Non-pigmented ciliary epithelial cell (primary cell): Measurements from ENCODE around the gene MET.
"Not testable (repeated sequence)": the region's sequence is repeated elsewhere in the genome, so short reads cannot be mapped to it uniquely, and the experiment has no call there.

Source experiments
- DNase-seq: peaks from one replicate; pipeline ENCODE4 v3.0.0-alpha.2; 2010; ENCODE audit warnings: low read depth

MET gene

DNA sequence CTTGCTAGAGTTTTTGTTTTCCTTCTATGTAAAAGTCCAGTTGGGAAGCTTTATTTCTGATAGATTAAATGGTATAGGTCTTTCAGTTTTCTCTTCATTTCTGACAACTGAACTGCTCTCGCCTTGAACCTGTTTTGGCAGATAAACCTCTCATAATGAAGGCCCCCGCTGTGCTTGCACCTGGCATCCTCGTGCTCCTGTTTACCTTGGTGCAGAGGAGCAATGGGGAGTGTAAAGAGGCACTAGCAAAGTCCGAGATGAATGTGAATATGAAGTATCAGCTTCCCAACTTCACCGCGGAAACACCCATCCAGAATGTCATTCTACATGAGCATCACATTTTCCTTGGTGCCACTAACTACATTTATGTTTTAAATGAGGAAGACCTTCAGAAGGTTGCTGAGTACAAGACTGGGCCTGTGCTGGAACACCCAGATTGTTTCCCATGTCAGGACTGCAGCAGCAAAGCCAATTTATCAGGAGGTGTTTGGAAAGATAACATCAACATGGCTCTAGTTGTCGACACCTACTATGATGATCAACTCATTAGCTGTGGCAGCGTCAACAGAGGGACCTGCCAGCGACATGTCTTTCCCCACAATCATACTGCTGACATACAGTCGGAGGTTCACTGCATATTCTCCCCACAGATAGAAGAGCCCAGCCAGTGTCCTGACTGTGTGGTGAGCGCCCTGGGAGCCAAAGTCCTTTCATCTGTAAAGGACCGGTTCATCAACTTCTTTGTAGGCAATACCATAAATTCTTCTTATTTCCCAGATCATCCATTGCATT lies 27.1 kb downstream of the MET start:
- DNase-seq: no peak

DNA sequence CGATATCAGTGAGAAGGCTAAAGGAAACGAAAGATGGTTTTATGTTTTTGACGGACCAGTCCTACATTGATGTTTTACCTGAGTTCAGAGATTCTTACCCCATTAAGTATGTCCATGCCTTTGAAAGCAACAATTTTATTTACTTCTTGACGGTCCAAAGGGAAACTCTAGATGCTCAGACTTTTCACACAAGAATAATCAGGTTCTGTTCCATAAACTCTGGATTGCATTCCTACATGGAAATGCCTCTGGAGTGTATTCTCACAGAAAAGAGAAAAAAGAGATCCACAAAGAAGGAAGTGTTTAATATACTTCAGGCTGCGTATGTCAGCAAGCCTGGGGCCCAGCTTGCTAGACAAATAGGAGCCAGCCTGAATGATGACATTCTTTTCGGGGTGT lies 27.7 kb downstream of the MET start:
- DNase-seq: no peak

DNA sequence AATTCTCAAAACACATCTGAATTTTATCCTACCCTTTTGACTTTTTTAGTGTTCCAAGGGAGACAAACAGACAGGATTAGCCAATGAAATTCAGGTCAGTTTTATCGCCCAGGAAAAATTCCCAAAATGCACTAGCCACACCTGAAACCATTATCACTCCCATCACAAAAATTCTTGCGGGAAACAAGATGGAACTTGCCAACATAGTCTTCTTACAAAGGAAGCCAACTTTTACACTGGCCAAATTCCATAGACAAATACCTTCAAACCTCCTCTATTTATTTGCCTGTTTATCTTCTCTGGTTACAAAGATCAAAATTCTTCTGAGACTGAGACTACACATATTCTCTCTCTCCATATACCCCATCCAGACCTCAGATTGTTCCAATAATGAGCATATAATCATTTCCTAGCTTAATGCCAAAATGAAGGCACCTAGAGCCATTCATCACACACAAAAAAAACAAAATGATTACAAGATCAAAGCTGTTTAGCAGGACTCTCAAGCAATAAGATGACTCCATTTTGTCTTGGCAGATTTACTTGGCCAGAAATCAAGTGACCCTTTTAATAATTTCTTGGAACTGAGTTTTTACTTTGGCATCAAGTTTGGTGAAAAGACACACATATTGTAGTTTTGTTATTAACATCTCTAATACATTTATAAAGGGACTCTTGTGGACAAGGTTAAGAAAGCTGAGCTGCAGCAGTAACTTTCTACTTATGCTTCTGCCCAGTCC lies 30.2 kb downstream of the MET start:
- no peak for DNase-seq

DNA sequence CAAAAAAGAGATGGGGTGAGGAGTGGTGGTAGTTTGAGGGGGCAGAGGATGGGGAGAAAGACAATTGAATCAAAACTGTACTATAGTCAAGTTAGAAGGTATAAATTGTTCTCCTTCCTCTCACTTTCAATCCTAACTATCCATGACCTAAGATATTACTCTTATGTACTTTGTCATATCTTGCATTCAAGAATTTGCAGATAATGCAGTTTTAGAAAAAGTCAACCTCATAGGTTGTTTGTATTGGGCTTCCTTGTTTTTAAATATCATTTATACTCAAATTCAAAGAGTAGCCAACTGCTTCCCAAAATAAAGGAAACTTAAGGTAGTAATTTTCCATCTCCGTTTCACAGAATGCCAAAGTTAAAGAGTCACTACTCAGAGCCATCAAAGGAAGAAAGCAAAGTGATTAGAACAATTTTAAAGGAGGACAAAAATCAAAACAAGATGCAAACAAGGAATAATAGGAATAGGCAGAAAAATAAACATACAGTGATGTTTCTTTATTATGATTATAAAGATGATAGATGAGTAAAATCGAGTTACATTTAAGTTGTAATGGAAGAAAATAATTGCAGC lies 32.7 kb downstream of the MET start:
- no peak for DNase-seq

DNA sequence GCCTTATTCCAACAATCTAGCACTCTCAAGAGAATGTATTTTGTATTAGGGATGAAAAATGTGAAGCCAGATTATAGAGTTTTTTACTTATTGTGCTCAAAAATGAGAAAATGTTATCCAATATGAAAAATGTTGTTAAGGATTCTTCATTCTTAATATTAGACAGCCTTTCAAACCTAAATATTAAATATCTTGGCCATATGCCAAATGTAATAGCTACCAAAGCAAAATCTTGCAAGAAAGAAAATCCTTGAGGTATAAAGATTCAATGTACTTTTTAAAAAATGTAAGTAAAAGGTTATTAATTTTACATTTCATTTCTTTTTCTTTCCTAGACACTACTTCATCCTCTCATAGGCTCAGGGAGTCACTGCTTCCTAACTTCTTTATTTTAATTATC lies 33.4 kb downstream of the MET start:
- no peak for DNase-seq

DNA sequence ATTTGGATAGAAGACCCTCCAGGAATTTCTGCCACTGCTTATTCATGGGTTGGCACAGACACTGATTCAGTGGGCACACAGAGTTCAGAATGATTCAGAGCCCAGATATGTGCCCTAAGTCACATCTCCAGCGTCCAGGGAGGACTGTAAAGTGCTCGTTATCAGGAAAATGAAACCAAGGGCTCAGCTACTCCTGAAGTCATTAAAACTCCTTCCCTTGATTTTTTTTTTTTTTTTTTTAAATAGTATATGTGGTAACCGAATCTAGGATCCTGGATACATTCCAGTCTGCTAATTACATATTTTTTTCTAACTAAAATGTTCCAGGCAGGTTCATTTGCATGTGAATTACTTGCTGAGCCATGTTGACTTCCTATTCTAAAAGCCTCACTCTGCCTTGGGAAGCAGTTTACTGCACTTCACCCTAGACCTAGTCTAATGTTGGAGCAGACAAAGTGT lies 34.7 kb downstream of the MET start:
- DNase-seq: no peak

DNA sequence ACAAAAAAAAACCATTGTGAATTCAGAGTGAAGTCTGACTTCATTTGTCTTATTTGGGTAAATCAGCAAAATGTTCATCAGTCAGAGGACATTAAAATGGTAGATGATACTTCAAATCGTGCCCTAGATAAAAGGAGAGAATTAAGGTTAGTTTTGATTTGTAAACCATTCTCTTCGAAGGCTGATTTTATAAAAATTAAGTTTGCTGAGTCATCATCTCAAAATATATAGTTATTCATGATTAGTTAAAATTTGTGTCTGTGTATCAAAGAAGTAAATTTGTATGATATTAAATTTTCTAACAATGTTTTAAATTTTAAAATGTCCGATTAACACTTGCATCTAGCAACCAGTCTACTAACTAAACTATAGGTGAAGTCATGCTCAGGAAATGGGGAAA lies 35.3 kb downstream of the MET start:
- DNase-seq: no peak

DNA sequence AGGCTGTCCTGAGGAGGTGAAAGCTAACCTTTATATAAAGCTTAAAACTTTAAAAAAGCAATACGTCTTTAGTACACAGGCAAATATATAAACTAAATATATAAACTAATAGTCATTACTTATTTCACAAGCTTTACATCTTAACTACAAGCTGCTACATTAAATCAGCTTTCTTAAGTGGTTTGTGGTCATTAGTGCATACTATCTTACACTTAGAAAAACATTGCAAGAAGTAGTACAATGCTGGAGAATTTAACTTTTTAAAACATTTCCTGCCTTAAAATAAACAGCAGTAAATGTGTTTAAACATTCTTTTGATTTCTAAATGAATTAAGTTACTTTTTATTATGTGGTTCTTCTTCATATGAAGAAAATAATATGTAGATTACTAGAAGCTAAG lies 36.3 kb downstream of the MET start:
- no peak for DNase-seq

DNA sequence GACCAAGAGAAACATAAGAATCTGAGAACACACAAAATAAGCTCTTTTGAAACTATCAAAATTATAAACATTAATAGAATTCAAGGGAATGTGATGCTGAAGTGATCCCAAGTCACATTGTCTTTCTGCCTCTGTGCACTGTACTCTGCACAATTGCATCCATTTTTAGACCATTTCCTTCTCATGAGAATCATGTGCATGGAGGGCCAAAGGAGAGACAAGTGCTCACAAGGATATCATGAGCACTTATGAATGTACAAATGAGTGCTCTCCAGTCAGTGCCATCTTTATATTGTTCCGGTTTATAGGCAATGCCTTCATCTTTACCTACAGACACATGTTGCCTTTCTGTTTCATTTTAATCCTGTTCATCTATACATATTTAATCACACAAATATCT lies 36.9 kb downstream of the MET start:
- DNase-seq: no peak

DNA sequence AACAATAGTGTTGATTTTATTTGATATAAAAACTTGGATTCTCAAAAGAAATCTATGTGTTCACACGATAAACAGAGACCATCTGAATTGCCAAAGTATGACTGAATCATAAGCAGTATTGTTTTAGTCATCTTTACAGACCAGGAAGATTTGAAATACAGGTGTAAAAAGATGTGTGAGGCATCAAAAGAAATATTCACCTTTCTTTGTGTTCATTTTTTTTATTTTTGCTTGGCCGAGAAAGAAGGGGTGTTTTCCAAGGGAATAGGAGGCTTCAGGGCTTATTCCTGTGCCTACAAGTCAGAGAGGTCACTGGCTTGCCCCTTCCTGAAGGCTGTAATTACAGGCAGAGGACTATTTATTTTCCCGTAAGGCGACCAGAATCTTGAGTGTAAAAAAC lies 37.3 kb downstream of the MET start:
- DNase-seq: no peak

DNA sequence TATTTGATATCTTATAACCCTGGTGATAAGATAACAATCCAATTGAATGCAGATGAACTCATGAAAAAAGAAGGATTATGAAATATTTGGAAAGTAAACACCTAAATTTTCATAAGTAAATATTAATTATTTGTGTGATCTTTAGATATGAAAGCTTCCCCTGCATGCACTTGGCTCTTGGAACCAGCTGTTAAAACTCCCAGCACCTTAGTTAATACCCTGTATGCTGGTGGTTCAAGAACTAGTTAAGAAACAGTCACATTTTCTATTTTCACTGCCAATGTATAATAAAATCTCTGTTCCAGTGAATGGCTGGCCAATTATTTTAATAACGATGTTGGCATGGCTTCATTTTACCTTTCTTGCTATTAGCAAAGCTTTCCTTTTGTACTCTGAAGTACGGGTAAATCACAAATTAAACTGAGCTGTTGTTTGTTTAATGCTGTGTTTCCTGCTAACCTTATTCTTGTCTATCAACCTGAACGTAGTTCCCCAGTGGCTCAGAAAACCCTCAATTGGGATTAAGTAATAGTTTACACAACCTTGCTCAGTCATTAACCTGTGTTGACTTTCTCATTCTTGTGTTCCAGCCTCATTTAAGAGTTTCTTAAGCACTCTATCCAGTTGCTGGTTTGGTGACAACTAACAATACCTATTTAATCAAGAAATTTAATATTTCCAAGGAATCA lies 38.9 kb downstream of the MET start:
- DNase-seq: no peak

DNA sequence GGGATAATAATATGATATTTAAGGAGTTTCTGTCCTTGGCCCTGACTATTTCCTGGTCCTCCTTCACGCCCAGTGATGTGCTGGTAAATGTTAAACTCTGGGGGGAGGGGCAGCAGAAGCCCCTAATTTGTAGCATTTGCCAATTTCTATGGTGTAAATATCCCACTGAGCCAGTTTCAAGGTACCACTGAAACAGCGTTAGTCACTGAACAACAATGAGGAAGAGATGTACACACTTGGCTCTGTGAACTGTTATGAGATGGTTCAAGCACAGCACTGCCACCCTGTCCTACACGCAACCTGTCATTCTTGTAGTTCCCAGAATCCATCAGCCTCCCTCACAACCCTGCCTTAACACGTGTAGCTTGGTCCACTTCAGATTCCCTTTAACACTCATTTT lies 39.8 kb downstream of the MET start:
- DNase-seq: no peak

DNA sequence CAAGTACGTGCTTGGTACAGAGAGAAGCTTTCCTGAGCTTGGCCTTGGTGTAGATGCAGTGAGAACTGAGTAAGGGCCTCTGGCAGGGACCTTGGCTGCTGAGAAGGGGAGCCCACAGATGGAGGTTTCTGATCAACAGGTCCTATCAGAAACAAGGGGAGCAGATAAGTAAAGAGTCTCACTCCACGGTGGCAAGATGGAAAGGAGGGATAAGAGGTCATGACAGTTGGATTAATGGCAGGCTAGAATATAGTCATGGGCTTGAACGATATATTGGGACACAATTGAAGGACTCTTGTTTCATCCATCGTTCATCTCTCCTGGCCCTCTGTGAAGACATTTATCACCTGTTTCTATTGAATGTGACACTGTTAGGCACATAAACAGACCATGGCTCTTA lies 41.5 kb downstream of the MET start:
- DNase-seq: no peak

DNA sequence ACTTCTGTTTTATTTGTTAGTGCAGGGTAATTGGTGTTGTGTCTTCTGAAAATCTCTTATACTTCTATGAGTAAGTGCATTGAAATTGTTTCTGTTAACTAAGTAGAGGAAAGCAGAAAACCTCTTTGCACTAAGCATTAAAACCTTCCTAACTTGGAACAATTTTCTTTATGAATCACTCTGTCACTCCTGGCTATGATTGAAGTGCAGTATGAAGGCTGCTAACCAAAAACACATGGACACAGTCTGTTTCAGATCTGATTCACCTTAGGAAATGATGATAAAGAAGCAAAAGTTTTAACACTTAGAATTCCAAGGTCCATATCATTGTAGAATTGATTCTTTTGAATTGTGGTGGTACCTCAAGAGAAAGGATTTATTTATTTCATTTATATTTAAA lies 41.9 kb downstream of the MET start:
- no peak for DNase-seq

DNA sequence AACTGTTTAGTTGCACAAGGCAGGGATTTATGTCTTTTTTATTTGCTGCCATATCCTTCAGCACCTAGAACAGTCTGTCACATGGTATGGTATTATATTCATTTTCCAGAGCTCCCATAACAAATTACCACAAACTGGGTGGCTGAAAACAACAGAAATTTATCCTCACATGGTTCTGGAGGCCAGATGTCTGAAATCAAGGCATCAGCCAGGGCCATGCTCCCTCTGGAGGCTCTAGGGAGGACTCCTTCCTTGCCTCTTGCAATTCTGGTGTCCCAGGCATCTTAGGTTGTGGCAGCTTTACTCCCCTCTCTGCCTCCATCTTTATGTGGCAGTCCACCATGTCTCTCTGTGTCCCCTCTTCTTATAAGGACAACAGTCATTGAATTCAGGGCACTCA lies 43.1 kb downstream of the MET start:
- DNase-seq: no peak

DNA sequence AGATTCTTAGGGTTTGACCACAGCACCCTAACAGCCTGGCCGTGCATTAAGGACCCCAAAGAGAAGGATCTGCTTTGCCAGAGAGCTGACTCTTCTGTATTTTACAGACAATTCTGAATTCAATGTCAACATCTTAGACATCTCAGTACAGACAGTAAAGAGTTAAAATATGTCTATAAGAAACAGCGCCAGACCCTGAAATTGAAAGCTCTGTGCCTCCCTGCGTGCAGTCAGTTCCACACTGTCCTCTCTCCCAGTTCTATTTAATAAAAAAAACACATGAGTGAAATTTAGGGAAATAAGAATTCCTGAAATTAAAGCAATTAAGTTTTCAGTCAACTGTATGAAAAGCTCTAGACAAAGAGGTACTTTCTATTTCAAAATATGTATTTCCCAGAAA lies 45.1 kb downstream of the MET start:
- DNase-seq: no peak

DNA sequence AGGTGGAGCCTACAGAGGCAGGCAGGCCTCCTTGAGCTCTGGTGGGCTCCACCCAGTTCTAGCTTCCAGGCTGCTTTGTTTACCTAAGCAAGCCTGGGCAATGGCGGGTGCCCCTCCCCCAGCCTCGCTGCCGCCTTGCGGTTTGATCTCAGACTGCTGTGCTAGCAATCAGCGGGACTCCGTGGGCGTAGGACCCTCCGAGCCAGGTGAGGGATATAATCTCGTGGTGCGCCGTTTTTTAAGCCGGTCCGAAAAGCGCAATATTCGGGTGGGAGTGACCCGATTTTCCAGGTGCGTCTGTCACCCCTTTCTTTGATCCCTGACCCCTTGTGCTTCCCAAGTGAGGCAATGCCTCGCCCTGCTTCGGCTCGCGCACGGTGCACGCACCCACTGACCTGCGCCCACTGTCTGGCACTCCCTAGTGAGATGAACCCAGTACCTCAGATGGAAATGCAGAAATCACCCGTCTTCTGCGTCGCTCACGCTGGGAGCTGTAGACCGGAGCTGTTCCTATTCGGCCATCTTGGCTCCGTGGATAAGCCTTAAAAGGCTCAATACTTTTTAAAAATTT lies 52.0 kb downstream of the MET start:
- not testable (repeated sequence) for DNase-seq

DNA sequence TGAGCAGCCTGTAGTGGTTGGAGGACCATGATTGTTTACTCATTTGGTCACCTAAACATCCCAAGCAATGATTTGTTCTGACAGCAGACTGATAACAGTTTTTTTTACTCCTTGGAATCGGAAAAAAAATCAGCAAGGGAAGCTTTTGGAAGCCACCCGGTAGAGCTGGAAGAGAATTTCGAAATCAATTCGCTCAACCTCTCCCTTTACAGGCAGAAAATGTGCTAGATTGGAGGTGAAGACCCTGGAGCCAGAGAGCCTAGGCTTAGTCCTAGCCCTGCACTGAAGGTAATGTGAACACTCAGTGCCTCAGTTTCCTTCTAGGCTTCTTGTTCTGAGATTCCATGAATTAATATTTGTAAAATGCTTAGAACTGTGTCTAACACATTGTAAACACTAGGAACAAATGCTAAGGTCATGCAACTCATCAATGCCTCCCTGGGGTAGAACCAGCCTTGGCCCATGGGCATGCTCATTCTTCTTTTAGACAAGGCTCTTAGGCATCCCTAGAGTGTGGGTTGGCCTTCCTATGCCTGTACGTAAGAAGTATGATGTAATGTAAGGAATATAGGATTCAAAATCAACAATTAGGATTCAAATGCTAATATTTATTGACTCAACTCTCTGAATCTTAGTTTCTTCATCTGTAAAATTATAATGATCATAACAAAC lies 52.7 kb downstream of the MET start:
- no peak for DNase-seq

DNA sequence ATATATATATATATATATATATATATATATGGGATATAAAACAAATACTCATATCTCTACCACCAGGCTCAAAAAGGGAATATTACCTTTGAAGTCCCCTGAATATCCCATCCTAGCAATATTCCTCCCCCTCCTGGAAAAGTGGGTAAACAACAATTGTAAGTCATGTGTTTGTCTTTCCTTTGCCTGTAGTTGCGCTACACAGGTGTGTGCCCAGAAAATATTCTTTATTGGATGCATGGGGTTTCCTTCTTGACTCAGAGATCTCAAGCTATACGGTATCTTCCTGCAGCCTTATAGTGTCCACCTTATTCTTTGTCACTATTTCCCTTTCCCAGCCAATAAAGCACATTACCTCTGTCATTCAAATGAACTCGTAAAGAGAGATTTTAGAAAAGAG lies 54.2 kb downstream of the MET start:
- no peak for DNase-seq

DNA sequence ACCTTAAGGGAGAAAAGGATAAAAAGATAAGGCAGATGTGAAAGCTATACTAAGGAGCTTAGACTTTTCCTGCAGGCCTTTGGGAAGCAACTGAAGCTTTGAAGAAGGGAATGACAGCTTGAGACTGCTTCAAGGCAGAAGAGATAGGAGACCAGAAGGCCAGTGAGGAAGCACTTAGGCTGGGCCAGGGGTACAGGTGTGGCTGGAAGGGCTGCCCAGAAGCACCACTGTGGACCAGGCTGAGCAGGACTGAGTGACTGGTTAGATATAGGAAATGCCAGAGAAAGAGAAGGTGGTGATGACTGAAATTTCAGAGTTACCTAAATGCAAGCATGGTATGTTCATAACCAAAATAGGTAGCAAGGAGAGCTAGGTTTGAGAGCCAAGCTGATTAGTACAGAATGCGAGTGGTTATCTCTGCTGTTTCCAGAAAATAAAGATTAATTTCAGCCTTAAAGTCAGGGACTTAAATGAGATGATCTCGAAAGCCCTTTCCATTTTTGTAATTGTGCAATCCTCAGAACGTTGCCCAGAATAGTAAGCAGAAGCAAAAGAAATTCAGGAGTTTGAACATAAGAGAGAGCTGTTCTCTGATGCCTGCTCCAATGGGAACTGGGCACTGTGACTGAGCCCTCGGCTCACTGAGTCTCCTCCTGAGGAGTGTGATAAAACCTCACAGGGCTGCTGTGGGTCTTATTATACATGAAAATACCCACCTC lies 54.9 kb downstream of the MET start:
- no peak for DNase-seq

DNA sequence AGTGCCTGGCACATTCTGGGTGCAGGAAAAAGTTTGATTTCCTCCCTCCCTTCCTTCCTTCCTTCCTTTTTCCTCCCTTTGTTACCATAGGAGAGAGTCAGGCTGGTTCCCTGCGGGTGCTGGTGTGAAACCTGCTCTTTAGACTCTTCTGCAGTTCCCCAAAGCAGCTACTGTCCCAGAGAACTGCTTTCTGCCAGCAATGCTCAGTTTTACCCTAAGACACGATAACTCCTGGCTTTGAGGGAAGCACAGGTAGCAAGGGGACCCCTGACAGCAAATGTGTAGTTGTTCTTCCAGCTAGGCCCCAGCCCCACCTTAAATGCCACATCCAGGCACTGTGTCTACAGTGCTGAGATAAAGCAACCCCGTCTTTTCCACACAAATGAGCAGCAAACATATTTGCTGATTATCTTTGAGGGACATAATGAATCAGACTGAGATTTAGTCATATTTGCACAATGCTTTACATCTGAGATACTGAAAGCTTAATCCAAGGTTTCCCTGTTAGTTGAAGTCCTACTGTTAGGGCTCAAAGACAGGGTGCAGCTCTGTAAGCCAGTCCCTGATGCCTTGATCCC lies 55.5 kb downstream of the MET start:
- no peak for DNase-seq
